ENCODE data around the gene KRTAP10-2.

The KRTAP10-2 gene

GRCh38 chr21:44521928-44522752 is 29.2 kb downstream of the KRTAP10-2 start:
- H3K79me2 ChIP-seq (ENCODE audit: insufficient read depth, low read depth): no peaks in the 10 kb centered on the region
- no peak overlapping the region for H2AFZ ChIP-seq (ENCODE audit: low read depth)
- H3K4me1 ChIP-seq (ENCODE audit: low read depth, poor library complexity, severe bottlenecking): no peaks in the 10 kb centered on the region
- H3K9ac ChIP-seq: no peak overlapping the region
- H4K20me1 ChIP-seq (ENCODE audit: insufficient read depth): no peaks in the 10 kb centered on the region
- TF ChIP-seq, protein P1, sequence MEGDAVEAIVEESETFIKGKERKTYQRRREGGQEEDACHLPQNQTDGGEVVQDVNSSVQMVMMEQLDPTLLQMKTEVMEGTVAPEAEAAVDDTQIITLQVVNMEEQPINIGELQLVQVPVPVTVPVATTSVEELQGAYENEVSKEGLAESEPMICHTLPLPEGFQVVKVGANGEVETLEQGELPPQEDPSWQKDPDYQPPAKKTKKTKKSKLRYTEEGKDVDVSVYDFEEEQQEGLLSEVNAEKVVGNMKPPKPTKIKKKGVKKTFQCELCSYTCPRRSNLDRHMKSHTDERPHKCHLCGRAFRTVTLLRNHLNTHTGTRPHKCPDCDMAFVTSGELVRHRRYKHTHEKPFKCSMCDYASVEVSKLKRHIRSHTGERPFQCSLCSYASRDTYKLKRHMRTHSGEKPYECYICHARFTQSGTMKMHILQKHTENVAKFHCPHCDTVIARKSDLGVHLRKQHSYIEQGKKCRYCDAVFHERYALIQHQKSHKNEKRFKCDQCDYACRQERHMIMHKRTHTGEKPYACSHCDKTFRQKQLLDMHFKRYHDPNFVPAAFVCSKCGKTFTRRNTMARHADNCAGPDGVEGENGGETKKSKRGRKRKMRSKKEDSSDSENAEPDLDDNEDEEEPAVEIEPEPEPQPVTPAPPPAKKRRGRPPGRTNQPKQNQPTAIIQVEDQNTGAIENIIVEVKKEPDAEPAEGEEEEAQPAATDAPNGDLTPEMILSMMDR (conservative IDR thresholded peaks at IDR 0.05; ENCODE audit: low read depth, low read length): no peak
- no peak overlapping the region for H3K27ac ChIP-seq
- H3K4me2 ChIP-seq: no peak overlapping the region
- H3K4me3 ChIP-seq (IDR thresholded peaks at IDR 0.05; ENCODE audit: insufficient read depth, low read depth, low read length): no peak overlapping the region
- peaks cover 44% of the 10 kb centered on the region; the same call in 1 of the 2 replicates for H3K27me3 ChIP-seq (ENCODE audit: insufficient read depth, low read depth)
- H3K36me3 ChIP-seq (ENCODE audit: insufficient read depth): no peaks in the 10 kb centered on the region

DNA sequence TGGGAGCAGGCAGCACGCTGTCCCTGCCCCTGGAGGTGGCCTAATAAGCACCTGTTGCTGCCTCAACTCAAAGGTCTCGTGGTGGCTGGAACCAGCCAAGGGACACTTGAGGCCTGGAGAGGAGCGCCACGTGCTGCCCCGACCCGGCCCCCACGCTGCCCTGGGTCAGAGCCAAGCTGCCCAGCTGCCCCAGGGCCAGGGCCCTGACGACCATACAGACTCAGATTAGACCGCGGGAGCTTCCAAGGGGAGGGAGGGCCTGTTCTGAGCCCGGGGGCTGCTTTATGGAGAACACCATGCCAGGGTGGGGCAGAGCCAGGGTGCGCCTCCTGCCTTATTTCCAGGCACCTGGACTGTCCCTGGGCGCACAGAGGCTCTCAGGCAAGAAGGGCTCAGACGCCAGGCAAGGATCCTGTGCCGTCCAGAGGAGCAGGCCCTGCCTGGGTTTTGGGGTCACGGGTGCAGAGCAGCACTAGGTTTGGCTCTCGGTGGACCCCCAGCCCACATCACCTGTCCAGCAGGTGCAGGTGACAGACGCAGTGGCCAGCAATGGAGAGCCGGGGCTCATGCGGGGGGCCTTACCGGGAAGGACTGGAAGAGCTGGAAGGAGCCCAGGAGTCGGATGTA is 29.9 kb downstream of the KRTAP10-2 start:
- no peaks in the 10 kb centered on the region for H3K4me1 ChIP-seq (ENCODE audit: low read depth, poor library complexity, severe bottlenecking)

GRCh38 chr21:44520326-44521300 is 30.7 kb downstream of the KRTAP10-2 start:
- no peak overlapping the region for H3K4me3 ChIP-seq (IDR thresholded peaks at IDR 0.05; ENCODE audit: insufficient read depth, low read depth, low read length)
- H2AFZ ChIP-seq (ENCODE audit: low read depth): no peak overlapping the region
- H3K4me1 ChIP-seq (ENCODE audit: low read depth, poor library complexity, severe bottlenecking): no peaks in the 10 kb centered on the region
- no peak overlapping the region for H3K4me2 ChIP-seq
- H3K27ac ChIP-seq: no peak overlapping the region
- H3K79me2 ChIP-seq (ENCODE audit: insufficient read depth, low read depth): no peaks in the 10 kb centered on the region
- no peaks in the 10 kb centered on the region for H3K36me3 ChIP-seq (ENCODE audit: insufficient read depth)
- peaks cover 46% of the 10 kb centered on the region for H3K27me3 ChIP-seq (ENCODE audit: insufficient read depth, low read depth)
- TF ChIP-seq, protein P1 (conservative IDR thresholded peaks at IDR 0.05; ENCODE audit: low read depth, low read length): no peak
- no peaks in the 10 kb centered on the region for H4K20me1 ChIP-seq (ENCODE audit: insufficient read depth)
- no peak overlapping the region for H3K9ac ChIP-seq

More for the DNA sequence above, 29.9 kb downstream of the KRTAP10-2 start:
- Histone ChIP-seq H3K4me3 (IDR thresholded peaks at IDR 0.05; ENCODE audit: insufficient read depth, low read depth, low read length) (no peak overlapping the region), H3K27ac (no peak overlapping the region), H2AFZ (ENCODE audit: low read depth) (no peak overlapping the region), H3K79me2 (ENCODE audit: insufficient read depth, low read depth) (no peaks in the 10 kb centered on the region), H3K9ac (no peak overlapping the region), H3K36me3 (ENCODE audit: insufficient read depth) (no peaks in the 10 kb centered on the region), H4K20me1 (ENCODE audit: insufficient read depth) (no peaks in the 10 kb centered on the region), H3K4me2 (no peak overlapping the region), H3K27me3 (ENCODE audit: insufficient read depth, low read depth) (peaks cover 44% of the 10 kb centered on the region; the same call in 1 of the 2 replicates)
- TF ChIP-seq, protein P1 (conservative IDR thresholded peaks at IDR 0.05; ENCODE audit: low read depth, low read length): no peak
